ENCODE data around the gene SLC25A52.
"Not testable (repeated sequence)": the region's sequence is repeated elsewhere in the genome, so short reads cannot be mapped to it uniquely, and the experiment has no call there.

SLC25A52 gene, protein sequence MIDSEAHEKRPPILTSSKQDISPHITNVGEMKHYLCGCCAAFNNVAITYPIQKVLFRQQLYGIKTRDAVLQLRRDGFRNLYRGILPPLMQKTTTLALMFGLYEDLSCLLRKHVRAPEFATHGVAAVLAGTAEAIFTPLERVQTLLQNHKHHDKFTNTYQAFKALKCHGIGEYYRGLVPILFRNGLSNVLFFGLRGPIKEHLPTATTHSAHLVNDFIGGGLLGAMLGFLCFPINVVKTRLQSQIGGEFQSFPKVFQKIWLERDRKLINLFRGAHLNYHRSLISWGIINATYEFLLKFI

GRCh38 chr18:31760695-31761094 is at the start of gene SLC25A52:
TSS of gene SLC25A52 (minus strand) at chr18:31760880. CDS start at chr18:31760661, 219 bp downstream.
- ATAC-seq (no peak), DNase-seq (no peak)

- not testable (repeated sequence) for DNase-seq, ATAC-seq
Measured at GRCh38 chr18:31809049-31809448, 48.4 kb upstream of the SLC25A52 start.

GRCh38 chr18:31801078-31801477 is 40.4 kb upstream of the SLC25A52 start:
- ATAC-seq (no peak), DNase-seq (no peak)

- ATAC-seq, DNase-seq: not testable (repeated sequence)
Measured at GRCh38 chr18:31799257-31799656, 38.6 kb upstream of the SLC25A52 start.

GRCh38 chr18:31798399-31798798 is 37.7 kb upstream of the SLC25A52 start:
- ATAC-seq (no peak), DNase-seq (no peak)

DNA sequence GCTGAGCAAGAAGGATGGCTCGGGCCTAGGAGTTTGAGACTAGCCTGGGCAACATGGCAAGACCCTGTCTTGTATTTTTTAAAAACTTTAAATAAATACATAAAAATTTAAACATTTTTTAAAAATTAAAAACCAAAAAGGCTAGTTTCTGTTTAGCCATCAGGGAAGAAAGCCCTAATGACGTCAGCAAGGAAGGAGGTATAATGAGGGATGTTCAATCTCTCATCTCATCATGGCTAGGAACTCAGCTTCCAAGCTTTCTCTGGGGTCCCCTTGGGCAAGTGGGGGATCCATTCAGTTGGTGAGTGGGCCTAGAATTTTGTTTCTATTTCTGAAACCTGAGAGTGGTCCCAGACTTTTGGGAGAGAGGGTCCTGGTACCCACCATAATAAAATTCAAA is 35.1 kb upstream of the SLC25A52 start:
- ATAC-seq (no peak), DNase-seq (no peak)

DNA sequence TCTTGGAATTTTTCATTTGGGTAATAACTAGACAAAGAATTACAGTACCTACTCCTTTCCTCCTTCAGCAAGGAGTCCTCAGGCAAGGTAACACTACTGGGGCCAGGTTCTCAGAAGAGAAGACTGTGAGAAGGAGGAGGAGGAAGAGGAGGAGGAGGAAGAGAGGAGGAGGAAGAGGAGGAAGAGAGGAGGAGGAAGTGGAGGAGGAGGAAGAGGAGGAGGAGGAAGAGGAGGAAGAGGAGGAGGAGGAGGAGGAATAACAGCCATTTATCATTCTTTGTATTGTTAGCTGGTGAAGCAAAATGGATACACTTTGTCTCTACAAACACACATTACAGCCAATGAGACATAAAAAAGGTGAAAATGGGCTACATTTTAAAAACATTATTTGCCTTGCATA is 32.9 kb upstream of the SLC25A52 start:
- ATAC-seq (no peak), DNase-seq (no peak)

GRCh38 chr18:31792580-31792911 is 31.9 kb upstream of the SLC25A52 start:
- peak; percentile 19 for ATAC-seq
- no peak for DNase-seq

- DNase-seq (no peak), ATAC-seq (peak; percentile 46)
Measured at GRCh38 chr18:31791817-31792579, 31.3 kb upstream of the SLC25A52 start.

GRCh38 chr18:31789409-31789808 is 28.7 kb upstream of the SLC25A52 start:
- DNase-seq (no peak), ATAC-seq (no peak)

GRCh38 chr18:31783059-31783458 is 22.4 kb upstream of the SLC25A52 start:
- ATAC-seq (no peak), DNase-seq (no peak)

GRCh38 chr18:31778391-31778950 is 17.8 kb upstream of the SLC25A52 start:
- ATAC-seq, result no peak
- no peak for DNase-seq

GRCh38 chr18:31776093-31776492 is 15.4 kb upstream of the SLC25A52 start:
- DNase-seq (no peak), ATAC-seq (no peak)

- no peak for ATAC-seq
- no peak for DNase-seq
Measured at GRCh38 chr18:31774962-31775361, 14.3 kb upstream of the SLC25A52 start.

DNA sequence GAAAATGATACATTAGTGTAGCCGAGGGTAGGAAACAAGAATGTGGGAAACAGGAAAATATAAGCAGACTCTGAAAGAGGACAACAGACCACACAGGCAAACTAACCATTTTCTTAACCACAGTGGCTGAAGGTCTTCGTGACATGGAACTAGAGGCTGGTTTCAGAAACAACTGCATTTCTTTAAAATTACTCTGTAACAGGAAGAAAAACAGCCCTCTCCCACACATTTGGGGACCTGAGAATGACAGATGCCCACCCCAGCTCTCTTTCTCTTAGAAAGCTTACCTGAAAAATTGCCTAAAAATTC is 13.8 kb upstream of the SLC25A52 start:
- no peak for DNase-seq

GRCh38 chr18:31773774-31774476 is 13.2 kb upstream of the SLC25A52 start:
- no peak for DNase-seq
- no peak for ATAC-seq

More for the DNA sequence above, 13.8 kb upstream of the SLC25A52 start:
- no peak for ATAC-seq

DNA sequence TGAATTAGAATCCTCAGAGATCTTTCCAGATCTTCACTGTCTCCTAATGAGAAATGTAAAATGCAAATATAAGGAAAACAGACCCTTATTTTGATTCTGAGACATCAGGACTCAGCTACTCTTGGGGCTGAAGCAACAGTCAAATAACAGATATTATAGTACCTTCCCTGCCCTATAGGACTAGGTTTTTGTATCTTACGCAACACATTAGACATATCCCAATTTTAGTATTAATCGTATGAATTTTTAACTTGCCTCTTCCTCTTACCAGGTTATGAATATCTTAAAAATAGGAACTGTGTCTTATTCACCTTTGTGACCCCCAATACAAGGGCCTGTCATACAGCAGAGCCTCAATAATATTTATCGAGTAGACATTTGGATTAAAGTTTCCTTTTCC is 12.0 kb upstream of the SLC25A52 start:
- DNase-seq (no peak), ATAC-seq (no peak)

DNA sequence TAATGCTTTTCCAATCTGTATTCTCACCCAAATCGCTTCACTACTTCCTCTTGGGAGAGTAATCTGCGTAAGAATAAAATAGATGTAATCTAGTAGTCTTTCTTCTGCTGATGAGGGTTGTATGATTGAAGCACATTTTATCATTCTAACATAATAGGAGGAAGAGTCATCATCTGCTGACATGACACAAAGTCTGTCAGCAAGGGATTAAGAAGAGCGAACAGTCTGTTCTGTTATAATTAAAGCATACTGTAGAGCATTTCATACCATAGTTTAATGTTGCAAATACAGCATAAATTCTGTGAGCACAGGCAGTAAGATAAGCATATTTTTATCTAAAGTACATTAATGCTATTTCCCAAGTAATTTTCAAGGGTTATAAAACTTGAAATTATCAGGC is 10.4 kb downstream of the SLC25A52 start:
- ATAC-seq (no peak), DNase-seq (no peak)

DNA sequence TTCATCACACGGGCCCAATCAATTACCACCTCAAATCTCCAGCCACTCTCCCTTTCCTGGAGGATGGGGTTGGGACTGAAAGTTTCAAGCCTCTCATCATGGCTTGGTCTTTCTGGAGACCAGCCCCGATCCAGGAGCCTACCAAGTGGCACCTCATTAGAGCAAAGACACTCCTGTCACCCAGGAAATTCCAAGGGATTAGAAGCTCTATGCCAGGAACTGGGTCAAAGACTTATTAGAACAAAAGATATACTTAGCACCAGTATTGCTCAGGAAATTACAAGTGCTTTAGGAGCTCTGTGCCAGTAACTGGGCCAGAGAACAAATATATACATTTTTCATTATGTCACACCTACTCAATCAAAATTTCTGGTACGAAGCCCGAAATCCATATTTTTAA is 14.3 kb downstream of the SLC25A52 start:
- DNase-seq (no peak), ATAC-seq (no peak)

DNA sequence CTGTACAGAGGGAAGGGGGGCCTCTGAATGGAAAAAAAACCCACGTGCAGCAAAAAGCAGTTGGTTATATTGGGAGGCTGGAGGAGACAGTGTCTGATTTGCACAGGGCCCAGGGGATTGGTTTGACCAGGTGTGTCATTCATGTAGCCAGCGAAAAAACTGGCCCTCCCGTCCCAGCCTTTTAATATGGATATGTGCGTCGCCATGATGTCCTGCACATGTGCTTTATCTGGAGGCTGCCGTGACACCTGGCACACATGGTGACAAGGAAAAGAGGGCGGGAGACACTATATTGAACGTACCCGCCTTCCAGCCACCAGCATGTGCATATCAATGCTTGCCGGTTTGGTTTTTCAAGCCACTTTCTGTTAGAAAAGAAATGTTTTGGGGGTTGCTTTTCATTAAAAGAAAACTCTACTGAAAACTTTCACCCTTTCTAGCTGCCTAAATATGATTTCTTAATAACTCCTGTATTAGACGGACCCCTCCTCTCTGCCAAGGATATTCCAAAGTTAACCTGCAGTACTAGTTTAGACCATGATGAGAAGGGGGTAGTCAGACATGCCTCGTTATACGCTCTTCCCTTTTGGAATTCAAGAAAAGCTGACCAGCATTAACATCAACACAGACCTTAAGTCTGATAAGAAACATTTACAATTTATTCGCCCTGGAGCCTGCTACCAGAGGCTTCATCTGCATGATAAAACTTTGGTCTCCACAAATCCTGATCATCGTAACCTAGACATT is 16.2 kb downstream of the SLC25A52 start:
- ATAC-seq, result no peak

GRCh38 chr18:31743600-31743999 is 17.1 kb downstream of the SLC25A52 start:
- not testable (repeated sequence) for DNase-seq, ATAC-seq

More for the DNA sequence above, 16.2 kb downstream of the SLC25A52 start:
- no peak for DNase-seq

DNA sequence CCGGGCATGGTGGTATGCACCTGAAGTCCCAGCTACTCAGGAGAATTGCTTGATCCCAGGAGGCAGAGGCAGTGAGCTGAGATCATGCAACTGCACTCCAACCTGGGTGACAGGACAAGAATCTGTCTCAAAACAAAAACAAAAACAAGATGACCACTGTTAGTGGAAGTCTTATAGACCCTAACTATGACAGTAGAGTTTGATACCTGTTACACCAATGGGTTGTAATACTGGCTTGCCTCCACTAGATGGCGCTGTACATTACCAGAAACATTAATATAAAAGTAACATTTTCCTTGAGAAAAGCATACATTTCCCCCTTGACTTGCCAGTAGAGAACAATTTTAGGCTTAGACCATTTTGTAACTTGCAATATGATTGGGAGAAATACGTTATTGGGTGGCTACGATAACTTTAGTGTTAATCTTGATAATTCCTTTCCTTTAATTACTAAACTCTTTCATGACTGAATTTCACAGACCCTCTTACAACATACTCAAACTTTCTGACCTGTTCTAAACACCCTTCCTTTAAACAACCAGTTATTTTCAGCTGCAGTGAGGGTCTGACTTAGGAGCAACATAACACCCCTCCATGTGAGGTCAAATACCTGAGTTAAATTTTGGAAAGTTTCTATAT is 19.5 kb downstream of the SLC25A52 start:
- DNase-seq, result peak; percentile 53

More for the DNA sequence above, 19.5 kb downstream of the SLC25A52 start:
- peak; percentile 49 for ATAC-seq

Data from stimulated activated naive CD8-positive, alpha-beta T cell treated with anti-CD3 and anti-CD28 coated beads, Interleukin-15, Interleukin-2, amounts not matched to agents 100 U/mL and 50 U/mL, for 24 hours (primary cell).